Mesodermal cell (in vitro differentiated cells): ENCODE results near the gene SLC25A25.
"Not testable (repeated sequence)": the region's sequence is repeated elsewhere in the genome, so short reads cannot be mapped to it uniquely, and the experiment has no call there.

Experiments
- H3K27ac ChIP-seq: 2 replicates; pipeline ENCODE4 v1.7.0; 2013; ENCODE audit warnings: mild to moderate bottlenecking, low read depth, low read length, moderate library complexity; ENCODE audit not compliant: severe bottlenecking
- H3K36me3 ChIP-seq: 2 replicates; pipeline ENCODE4 v1.7.1; 2013; ENCODE audit warnings: mild to moderate bottlenecking, low read length, moderate library complexity; ENCODE audit not compliant: control insufficient read depth, insufficient read depth
- H3K4me1 ChIP-seq: one replicate; pipeline ENCODE4 v1.7.1; 2013; ENCODE audit warnings: mild to moderate bottlenecking, low read length; ENCODE audit not compliant: insufficient read depth, control insufficient read depth, poor library complexity, severe bottlenecking
- H3K4me3 ChIP-seq: 2 replicates; pipeline ENCODE4 v1.7.0; 2013; ENCODE audit warnings: low read length, control low read depth, mild to moderate bottlenecking; ENCODE audit not compliant: insufficient read depth, poor library complexity, severe bottlenecking; ENCODE audit errors: extremely low read depth
- H3K9me3 ChIP-seq: 2 replicates; pipeline ENCODE4 v1.7.1; 2013; ENCODE audit warnings: mild to moderate bottlenecking, low read length, moderate library complexity; ENCODE audit not compliant: control insufficient read depth
- WGBS, 2 experiments: methylation state at CpG; one replicate each; pipeline ENCODE4 v1.1.5; 2013; ENCODE audit warnings: missing lambda C conversion rate in 2 of 2; ENCODE audit not compliant: insufficient coverage in 2 of 2; 5-methylcytosine and 5-hydroxymethylcytosine counted together

SLC25A25 gene

GRCh38 chr9:128062279-128062678 lies 5.8 kb upstream of the SLC25A25 start:
- WGBS, 2 experiments: 77 to 79% methylated on average over 6 of the region's 6 CpGs
- H3K9me3 ChIP-seq: no peaks in the 10 kb centered on the region

DNA sequence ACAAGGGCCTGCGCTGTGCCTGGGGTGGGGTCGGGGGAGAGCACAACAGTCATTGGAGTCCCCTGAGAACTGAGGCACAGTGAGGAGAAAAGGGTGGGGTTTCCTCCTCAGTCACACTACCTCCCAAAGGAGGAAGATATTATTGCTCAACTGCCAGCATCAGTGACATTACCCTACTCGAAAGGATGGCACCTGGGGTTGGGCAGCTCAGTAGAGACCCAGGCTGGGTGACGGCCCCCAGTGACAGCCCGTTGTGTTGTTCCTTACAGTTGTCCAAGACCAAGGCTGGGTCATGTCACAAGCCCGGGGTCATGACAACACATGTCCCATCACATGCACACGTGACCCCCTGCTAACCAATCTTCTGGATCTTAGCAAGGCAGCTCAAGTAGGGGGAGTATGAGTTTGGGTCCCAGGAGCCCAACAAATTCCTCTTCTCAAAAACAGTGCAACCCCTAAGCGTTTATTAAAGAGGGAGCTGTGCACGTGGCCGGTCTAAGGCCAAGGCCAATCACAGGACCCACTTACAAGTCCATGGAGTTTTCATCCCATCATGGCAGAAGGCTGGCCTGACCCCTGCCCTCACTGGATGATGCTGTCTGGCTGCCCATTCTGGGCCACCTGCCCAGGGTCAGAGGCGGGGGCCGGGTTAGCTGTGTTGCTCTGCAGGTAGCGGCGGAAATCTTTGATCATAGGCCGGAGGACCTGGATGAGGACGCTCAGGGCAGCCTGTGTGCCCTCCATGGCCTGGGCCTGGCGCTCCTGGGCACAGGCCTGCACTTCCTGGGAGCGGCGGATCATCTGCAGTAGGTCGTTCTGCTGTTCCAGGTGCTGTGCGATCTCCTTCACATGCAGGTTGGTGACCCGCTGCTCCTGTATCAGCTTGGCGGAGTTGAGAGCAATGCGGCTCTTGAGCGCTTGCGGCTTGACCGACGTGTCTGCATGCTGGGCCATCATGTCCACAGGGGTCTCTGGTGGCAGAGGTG lies 4.9 kb upstream of the SLC25A25 start:
- WGBS, 2 experiments: 96% methylated on average over 24 to 26 of the region's 28 CpGs
- H3K36me3 ChIP-seq: peaks cover 6% of the 10 kb centered on the region

More at GRCh38 chr9:128062279-128062678, 5.8 kb upstream of the SLC25A25 start:
- Histone ChIP-seq H3K27ac (no peak overlapping the region), H3K36me3 (peaks cover 6% of the 10 kb centered on the region), H3K4me1 (peaks cover 5% of the 10 kb centered on the region), H3K4me3 (no peak overlapping the region)

DNA sequence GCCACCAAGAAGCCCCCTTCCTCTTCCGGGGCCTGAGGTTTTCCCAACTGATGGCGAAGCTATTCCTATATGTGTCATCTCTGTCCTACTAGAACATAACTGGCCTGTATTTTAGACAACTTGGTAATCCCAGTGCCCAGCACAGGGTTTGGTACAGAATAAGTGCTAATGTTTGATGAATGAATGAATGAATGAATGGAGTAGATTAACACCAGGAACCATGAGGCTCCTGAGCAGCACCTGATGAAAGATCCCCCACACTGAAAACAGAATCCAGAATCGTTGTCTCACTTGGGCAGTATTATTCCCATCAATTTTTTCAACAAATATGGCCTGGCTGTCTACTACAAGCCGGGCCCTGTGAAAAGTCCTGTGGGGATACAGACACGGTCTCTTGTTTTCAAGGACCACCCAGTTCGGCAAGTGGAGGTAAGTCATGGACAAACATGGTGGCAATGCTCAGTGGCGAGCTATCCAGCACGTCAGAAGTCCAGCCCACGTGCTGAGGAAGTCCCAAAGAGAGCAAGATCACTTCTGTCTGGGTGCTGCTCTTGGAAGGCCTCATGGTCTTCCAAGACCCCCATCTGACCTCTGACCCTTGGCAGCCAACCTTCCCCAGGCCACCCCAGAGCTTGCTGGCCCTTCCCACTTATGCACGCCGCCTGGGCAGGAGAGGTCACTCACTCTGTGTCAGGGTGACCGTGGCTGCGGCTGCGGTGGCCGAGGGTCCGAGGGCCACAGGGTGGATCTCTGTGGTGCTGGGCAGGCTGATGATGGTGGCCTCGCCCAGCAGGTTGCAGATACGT lies 1.9 kb upstream of the SLC25A25 start:
- peak overlapping the region; percentile 87 for H3K4me3 ChIP-seq
- H3K4me1 ChIP-seq: peaks cover 5% of the 10 kb centered on the region
- H3K36me3 ChIP-seq: peaks cover 6% of the 10 kb centered on the region
- 96 to 97% methylated on average over 18 of the region's 18 CpGs for WGBS, 2 experiments
- no peaks in the 10 kb centered on the region for H3K9me3 ChIP-seq
- H3K27ac ChIP-seq: no peak overlapping the region

More for the DNA sequence above, 4.9 kb upstream of the SLC25A25 start:
- H3K27ac ChIP-seq: no peak overlapping the region
- no peak overlapping the region for H3K4me3 ChIP-seq
- no peaks in the 10 kb centered on the region for H3K9me3 ChIP-seq
- H3K4me1 ChIP-seq: peaks cover 5% of the 10 kb centered on the region

DNA sequence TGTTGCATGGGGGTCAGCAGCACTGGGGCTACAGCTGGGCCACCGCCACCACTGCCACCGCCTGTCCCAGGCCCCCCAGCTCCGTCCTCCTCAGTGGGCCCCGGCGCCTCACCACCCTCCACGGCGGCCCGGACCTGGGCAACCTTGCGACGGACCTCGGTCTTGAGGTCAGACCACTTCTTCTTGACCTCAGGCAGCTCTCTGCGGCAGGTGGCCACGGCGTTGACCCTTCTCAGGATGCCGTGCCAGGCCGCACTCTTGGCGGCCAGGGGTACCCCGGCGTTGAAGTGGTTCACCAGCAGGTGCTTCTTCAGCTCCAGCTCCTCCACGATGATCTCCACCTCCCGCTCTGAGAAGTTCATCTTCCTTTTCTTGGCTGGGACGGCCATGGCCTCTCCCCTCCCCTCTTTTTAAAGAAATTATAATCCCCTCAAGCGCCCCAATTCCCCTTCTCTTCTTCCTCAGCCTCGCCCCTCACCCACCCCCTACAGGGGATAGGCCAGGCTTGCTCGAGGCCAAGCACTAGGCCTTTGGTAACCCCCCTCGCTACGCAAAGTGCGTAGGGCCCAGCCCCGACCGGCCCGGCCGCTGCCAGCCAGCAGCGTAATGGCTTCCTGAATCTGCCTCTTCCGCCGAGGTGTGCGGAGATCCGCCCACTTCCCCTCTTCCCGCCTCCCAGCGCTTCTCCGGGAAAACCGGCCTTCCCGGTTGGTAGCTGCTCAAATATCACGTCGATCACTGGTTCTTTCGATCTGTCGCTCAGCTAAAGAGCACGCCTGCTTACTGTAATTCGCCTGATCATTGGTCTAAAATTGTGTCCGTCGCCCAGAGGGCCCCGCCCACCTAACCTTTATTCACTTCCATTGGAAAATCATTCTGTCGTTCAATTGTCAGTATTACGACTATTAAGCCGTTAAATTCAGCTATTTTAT lies 1.1 kb upstream of the SLC25A25 start, which contains the start of gene NAIF1:
NAIF1 (minus strand) TSS at position 608 of the 932 bp plus-strand sequence; CDS start at position 389, 219 bp downstream.
- Histone ChIP-seq H3K4me3 (peak within 1 kb of the TSS; percentile 87), H3K27ac (peak within 1 kb of the TSS; percentile 100), H3K4me1 (peaks cover 6% of the 10 kb centered on the region), H3K9me3 (no peaks in the 10 kb centered on the region), H3K36me3 (peaks cover 6% of the 10 kb centered on the region)
- WGBS, 2 experiments: 41 to 43% methylated on average over 49 to 51 of the region's 54 CpGs

DNA sequence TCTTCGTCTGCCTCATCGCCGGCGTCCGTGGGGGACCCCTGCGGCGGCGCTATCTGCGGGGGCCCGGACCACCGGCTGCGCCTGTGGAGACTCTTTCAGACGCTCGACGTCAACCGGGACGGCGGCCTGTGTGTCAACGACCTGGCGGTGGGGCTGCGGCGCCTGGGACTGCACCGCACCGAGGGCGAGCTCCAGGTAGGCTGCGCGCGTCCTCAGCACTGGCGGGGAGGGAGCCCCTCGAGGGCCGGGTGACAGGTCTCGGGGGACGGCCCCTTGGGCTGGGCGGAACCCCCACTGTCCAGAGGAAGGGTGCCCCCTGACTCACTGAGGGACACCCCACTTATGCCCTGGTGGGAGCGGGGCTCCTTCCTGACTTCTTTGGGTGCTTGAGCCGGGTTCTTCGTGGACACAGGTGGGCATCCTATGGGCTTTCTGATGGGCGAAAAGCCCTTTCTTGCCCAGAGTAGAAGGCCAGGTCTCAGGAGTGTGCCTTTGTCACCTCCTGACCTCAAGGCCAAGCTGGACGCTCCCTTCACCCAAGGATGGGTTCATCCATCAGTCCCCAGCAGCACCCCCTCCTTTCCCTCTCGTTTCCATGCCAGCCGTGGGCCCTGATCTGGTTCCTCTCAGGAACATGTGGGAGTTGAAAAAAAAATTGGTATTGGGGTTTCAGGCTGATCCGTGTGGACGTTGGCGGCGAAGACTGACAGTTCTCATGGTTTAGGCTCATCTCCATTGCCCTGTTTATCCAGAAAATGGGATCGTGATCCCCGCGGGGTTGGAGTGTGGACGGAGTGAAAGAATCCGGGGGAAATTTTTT lies 564 bp downstream of the SLC25A25 start:
- WGBS, 2 experiments: 1 to 3% methylated on average over 38 to 47 of the region's 50 CpGs
- peak overlapping the region; percentile 49 for H3K27ac ChIP-seq
- peaks cover 18% of the 10 kb centered on the region for H3K4me1 ChIP-seq
- peaks cover 1% of the 10 kb centered on the region for H3K36me3 ChIP-seq
- peak overlapping the region; percentile 87 for H3K4me3 ChIP-seq
- no peaks in the 10 kb centered on the region for H3K9me3 ChIP-seq

DNA sequence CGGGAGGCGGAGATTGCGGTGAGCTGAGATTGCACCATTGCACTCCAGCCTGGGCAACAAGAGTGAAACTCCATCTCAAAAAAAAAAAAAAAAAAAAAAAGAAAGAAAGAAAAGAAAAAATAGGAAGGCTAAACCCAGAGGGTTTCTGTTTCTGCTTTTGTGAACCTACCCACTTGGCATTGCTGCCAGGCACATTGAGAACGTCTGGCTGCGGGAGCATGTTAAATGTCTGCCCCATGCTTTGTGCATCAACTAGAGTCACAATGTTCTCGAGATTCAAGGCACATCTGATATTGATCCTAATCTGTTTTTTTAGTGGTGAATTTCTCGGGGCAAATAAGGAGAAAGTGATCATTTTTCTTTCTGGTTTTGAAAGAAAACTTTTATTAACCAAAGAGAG lies 2.8 kb downstream of the SLC25A25 start:
- Histone ChIP-seq H3K9me3 (no peaks in the 10 kb centered on the region), H3K36me3 (peaks cover 4% of the 10 kb centered on the region), H3K27ac (no peak overlapping the region), H3K4me1 (peaks cover 18% of the 10 kb centered on the region), H3K4me3 (no peak overlapping the region)
- 92 to 96% methylated on average over 4 of the region's 7 CpGs for WGBS, 2 experiments

DNA sequence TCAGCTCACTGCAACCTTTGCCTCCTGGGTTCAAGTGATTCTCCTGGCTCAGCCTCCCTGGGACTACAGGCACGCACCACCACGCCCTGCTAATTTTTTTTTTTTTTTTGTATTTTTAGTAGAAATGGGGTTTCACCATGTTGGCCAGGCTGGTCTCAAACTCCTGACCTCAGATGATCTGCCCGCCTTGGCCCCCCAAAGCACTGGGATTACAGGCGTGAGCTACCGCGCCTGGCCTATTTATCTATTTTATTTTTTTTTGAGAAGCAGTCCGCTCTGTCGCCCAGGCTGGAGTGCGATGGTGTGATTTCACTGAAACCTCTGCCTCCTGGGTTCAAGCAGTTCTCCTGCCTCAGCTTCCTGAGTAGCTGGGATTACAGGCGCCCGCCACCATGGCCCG lies 3.4 kb downstream of the SLC25A25 start:
- 95 to 97% methylated on average over 10 of the region's 12 CpGs for WGBS, 2 experiments
- H3K4me1 ChIP-seq: peaks cover 16% of the 10 kb centered on the region
- H3K27ac ChIP-seq, H3K36me3 ChIP-seq, H3K9me3 ChIP-seq, H3K4me3 ChIP-seq: not testable (repeated sequence)

DNA sequence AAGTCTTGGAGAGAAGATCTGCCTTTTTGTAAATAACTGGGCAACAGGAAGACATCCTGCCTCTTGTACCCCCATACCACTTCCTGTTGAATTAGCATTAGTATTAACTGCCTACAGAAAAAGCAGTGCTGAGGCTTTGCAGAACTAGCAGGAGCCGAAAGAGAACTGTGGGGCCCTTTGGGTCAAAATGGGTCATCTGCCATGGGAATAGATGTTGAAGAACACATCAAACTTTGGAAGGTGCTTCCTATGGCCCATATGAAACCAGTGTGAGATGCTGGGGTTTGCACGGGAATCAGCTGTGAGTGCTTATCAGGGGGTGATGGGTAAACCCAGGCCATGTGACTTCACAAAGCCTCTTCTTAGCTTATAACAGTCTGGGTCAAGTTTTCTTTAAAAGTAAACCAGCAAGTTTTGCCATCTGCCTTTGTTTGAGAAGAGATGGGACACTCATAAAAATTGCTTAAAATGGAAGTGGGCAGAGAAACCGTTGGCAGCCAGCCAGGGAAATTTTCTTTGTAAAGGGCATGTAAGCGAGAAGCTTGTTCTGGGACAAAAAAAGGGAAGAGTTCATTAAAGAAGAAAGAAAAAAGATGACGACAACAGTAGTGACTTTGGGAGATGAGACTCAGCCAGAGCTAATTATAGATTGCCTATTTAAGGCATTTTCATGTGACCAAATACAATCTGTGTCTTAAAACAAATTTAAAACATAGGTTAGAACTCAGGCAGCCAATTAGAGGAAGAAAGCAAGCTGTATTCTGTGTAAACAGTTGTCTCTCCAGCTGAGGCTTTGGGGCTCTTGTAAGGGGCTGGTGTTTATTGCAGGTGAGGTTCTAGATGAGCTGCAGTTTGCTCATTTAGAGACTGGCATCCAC lies 4.4 kb downstream of the SLC25A25 start:
- Histone ChIP-seq H3K9me3 (no peaks in the 10 kb centered on the region), H3K27ac (peak overlapping the region; percentile 41), H3K4me3 (no peak overlapping the region), H3K36me3 (peaks cover 4% of the 10 kb centered on the region), H3K4me1 (peaks cover 13% of the 10 kb centered on the region)
- WGBS, 2 experiments: 78 to 81% methylated on average over 3 to 5 of the region's 5 CpGs
